Right cardiac atrium (tissue), 5 donors: ENCODE measurements around the gene JSRP1. TPM values are rescaled to one million over a fixed set of nuclear protein-coding genes. Genes with fewer than 3 reads are reported as not detected.

Experiments
- ATAC-seq, 2 donors: fragments of 200-7000 bp; cut with Tn5 transposase; one replicate each; pipeline versions ENCODE4 v1.8.0 to v1.9.1; 2020; ENCODE audit warnings: moderate library complexity in 2 of 2, mild to moderate bottlenecking in 1 of 2
- DNase-seq, 3 donors: peaks; one replicate each; pipeline ENCODE4 v3.0.0-alpha.2; 2020
- H3K27ac ChIP-seq: one replicate; pipeline ENCODE4 v1.5.1; 2013; ENCODE audit warnings: mild to moderate bottlenecking, low read length, control low read depth, moderate library complexity
- H3K27me3 ChIP-seq: one replicate; pipeline ENCODE4 v1.6.1; 2013; ENCODE audit not compliant: control insufficient read depth, insufficient read depth
- H3K4me1 ChIP-seq: one replicate; pipeline ENCODE4 v1.6.1; 2013; ENCODE audit warnings: low read length; ENCODE audit not compliant: control insufficient read depth, insufficient read depth
- H3K4me3 ChIP-seq: one replicate; pipeline ENCODE4 v1.5.1; 2013; ENCODE audit warnings: low read length, control low read depth
- H3K9me3 ChIP-seq: one replicate; pipeline ENCODE4 v1.6.1; 2013; ENCODE audit warnings: low read length; ENCODE audit not compliant: control insufficient read depth
- WGBS: extraction: QIAGEN DNeasy Blood & Tissue Kit; methylation state at CpG from one replicate; pipeline ENCODE4 v1.1.7; 2013; 5-methylcytosine and 5-hydroxymethylcytosine counted together
- intact Hi-C, 4 donors: fragments of 100-400 bp; cut with DNase I; formaldehyde crosslinking; loops; one replicate each; pipeline versions ENCODE4 v1.11.0 to v1.14.0; 2022 to 2023
- polyA plus RNA-seq: library from polyadenylated mRNA; stranded (reverse); fragments of 200-250 nt; gene quantifications from one replicate; pipeline ENCODE4 v1.2.3, GENCODE V29; 2013
- total RNA-seq, 4 donors: library from RNA; stranded (reverse); fragmentation: NEBNext Ultra II Directional; extraction: Animal tissue kit (Norgen Biotek cat#: 25700); gene quantifications; one replicate each; pipeline ENCODE4 v1.2.1, GENCODE V29; 2021
- donor health status: healthy with polysubstance abuse.
- donor health status: DM: no; HTN: yes; CAD: no.
- donor health status: DM: no; HTN: no; CAD: no.
- donor health status: DM: no; HTN: yes; CAD: no; lungs with severe emphysema.
- donor health status: DM: yes; HTN: yes; CAD: no.

JSRP1 gene
- total and polyA plus RNA-seq, 5 donors: 0.75 TPM; not detected in 4

GRCh38 chr19:2271234-2272103 lies 15.3 kb upstream of the JSRP1 start:
- ATAC-seq (no peak), DNase-seq (peak in 1 of 3 donors; percentile 71)
- intact Hi-C loops: loop anchor here in 3 of 4 donors (5.0 kb wide), 3 partner anchors 34 to 114 kb away; partner anchors contain the start of genes PLEKHJ1 (in 3 of the 3) and SF3A2 (in 3 of the 3)

GRCh38 chr19:2270423-2271233 lies 14.4 kb upstream of the JSRP1 start:
- DNase-seq (peak; percentile 92 to 96 (median 96)), ATAC-seq (peak; percentile 56 to 60)
- H3K9me3 ChIP-seq: no peaks in the 10 kb centered on the region
- WGBS: under 1% methylated on average over 88 of the region's 88 CpGs
- peak overlapping the region; percentile 96 for H3K27ac ChIP-seq
- H3K4me1 ChIP-seq: peaks cover 2% of the 10 kb centered on the region
- H3K4me3 ChIP-seq: peak overlapping the region; percentile 83
- intact Hi-C loops: loop anchor here in 3 of 4 donors (5.0 kb wide), 3 partner anchors 33 to 113 kb away; partner anchors contain the start of genes PLEKHJ1 (in 3 of the 3) and SF3A2 (in 3 of the 3)
- no peaks in the 10 kb centered on the region for H3K27me3 ChIP-seq

More at GRCh38 chr19:2271234-2272103, 15.3 kb upstream of the JSRP1 start:
- Histone ChIP-seq H3K9me3 (no peaks in the 10 kb centered on the region), H3K4me1 (peaks cover 2% of the 10 kb centered on the region), H3K27ac (peak overlapping the region; percentile 92), H3K27me3 (no peaks in the 10 kb centered on the region), H3K4me3 (peak overlapping the region; percentile 83)
- WGBS: 24% methylated on average over 43 of the region's 43 CpGs

GRCh38 chr19:2270157-2270422 lies 13.9 kb upstream of the JSRP1 start:
- H3K27me3 ChIP-seq: no peaks in the 10 kb centered on the region
- H3K27ac ChIP-seq: peak overlapping the region; percentile 96
- DNase-seq (peak; percentile 70 to 88 (median 85)), ATAC-seq (peak; percentile 8 to 28)
- intact Hi-C loops: loop anchor here in 3 of 4 donors (5.0 kb wide), 3 partner anchors 33 to 113 kb away; partner anchors contain the start of genes PLEKHJ1 (in 3 of the 3) and SF3A2 (in 3 of the 3)
- no peaks in the 10 kb centered on the region for H3K4me1 ChIP-seq
- no peaks in the 10 kb centered on the region for H3K9me3 ChIP-seq
- under 1% methylated on average over 30 of the region's 30 CpGs for WGBS
- H3K4me3 ChIP-seq: peak overlapping the region; percentile 83

- under 1% methylated on average over 103 of the region's 103 CpGs for WGBS
- no peaks in the 10 kb centered on the region for H3K9me3 ChIP-seq
- no peaks in the 10 kb centered on the region for H3K4me1 ChIP-seq
- peak overlapping the region; percentile 96 for H3K27ac ChIP-seq
- DNase-seq (peak; percentile 98 to 100 (median 99)), ATAC-seq (peak; percentile 90 to 91)
- intact Hi-C loops: loop anchor here in 3 of 4 donors (5.0 kb wide), 3 partner anchors 32 to 112 kb away; partner anchors contain the start of genes PLEKHJ1 (in 3 of the 3) and SF3A2 (in 3 of the 3)
- no peaks in the 10 kb centered on the region for H3K27me3 ChIP-seq
- H3K4me3 ChIP-seq: peak overlapping the region; percentile 83
Measured at GRCh38 chr19:2269244-2270156, 13.3 kb upstream of the JSRP1 start.

- Histone ChIP-seq H3K27me3 (no peaks in the 10 kb centered on the region), H3K4me3 (peak overlapping the region; percentile 51), H3K4me1 (no peaks in the 10 kb centered on the region), H3K27ac (peak overlapping the region; percentile 6), H3K9me3 (no peaks in the 10 kb centered on the region)
- no peak for DNase-seq
- ATAC-seq: no peak
- intact Hi-C loops: no loop called here
- WGBS: 2% methylated on average over 19 of the region's 19 CpGs
Measured at GRCh38 chr19:2268861-2269243, 12.6 kb upstream of the JSRP1 start.

GRCh38 chr19:2268480-2268830 lies 12.2 kb upstream of the JSRP1 start:
- H3K27me3 ChIP-seq: no peaks in the 10 kb centered on the region
- no peak for ATAC-seq
- H3K9me3 ChIP-seq: no peaks in the 10 kb centered on the region
- no peak overlapping the region for H3K27ac ChIP-seq
- 88% methylated on average over 4 of the region's 4 CpGs for WGBS
- intact Hi-C loops: no loop called here
- no peak for DNase-seq
- no peak overlapping the region for H3K4me3 ChIP-seq
- no peaks in the 10 kb centered on the region for H3K4me1 ChIP-seq

- ATAC-seq: peak; percentile 17
Measured at GRCh38 chr19:2266183-2266993, 10.2 kb upstream of the JSRP1 start.

GRCh38 chr19:2261438-2262172 lies 5.4 kb upstream of the JSRP1 start:
- intact Hi-C loops: no loop called here
- H3K4me1 ChIP-seq: no peaks in the 10 kb centered on the region
- 67% methylated on average over 7 of the region's 7 CpGs for WGBS

More at GRCh38 chr19:2266183-2266993, 10.2 kb upstream of the JSRP1 start:
- no peak overlapping the region for H3K4me3 ChIP-seq
- 45% methylated on average over 18 of the region's 18 CpGs for whole genome bisulfite sequencing
- H3K27ac ChIP-seq: peak overlapping the region; percentile 40
- peak; percentile 89 to 96 (median 95) for DNase-seq
- H3K9me3 ChIP-seq: no peaks in the 10 kb centered on the region
- no peaks in the 10 kb centered on the region for H3K27me3 ChIP-seq
- intact Hi-C loops: no loop called here
- H3K4me1 ChIP-seq: no peaks in the 10 kb centered on the region

GRCh38 chr19:2260341-2260805 lies 4.2 kb upstream of the JSRP1 start:
- Histone ChIP-seq H3K9me3 (no peaks in the 10 kb centered on the region), H3K27me3 (no peaks in the 10 kb centered on the region), H3K27ac (no peak overlapping the region), H3K4me1 (no peaks in the 10 kb centered on the region), H3K4me3 (no peak overlapping the region)
- 75% methylated on average over 11 of the region's 11 CpGs for WGBS
- DNase-seq (no peak), ATAC-seq (no peak)
- intact Hi-C loops: no loop called here

More at GRCh38 chr19:2261438-2262172, 5.4 kb upstream of the JSRP1 start:
- H3K27me3 ChIP-seq: no peaks in the 10 kb centered on the region
- no peak overlapping the region for H3K27ac ChIP-seq
- no peak overlapping the region for H3K4me3 ChIP-seq
- DNase-seq (peak in 2 of 3 donors; percentile 65 to 77), ATAC-seq (no peak)
- H3K9me3 ChIP-seq: no peaks in the 10 kb centered on the region
